Osteoblast (primary cell): ENCODE results near the gene POLR2H. TPM values are rescaled to one million over a fixed set of nuclear protein-coding genes. Genes with fewer than 3 reads are reported as not detected.

ENCODE experiments used
- DNase-seq: peaks from one replicate; pipeline ENCODE4 v3.0.0; 2011; ENCODE audit warnings: low spot score, mixed read lengths; ENCODE audit not compliant: insufficient read length; ENCODE audit errors: missing footprints
- H2AFZ ChIP-seq: 2 replicates; pipeline ENCODE4 v1.6.0; 2011; ENCODE audit warnings: mild to moderate bottlenecking, low read length
- H3K27ac ChIP-seq: 2 replicates; pipeline ENCODE4 v1.5.1; 2011; ENCODE audit warnings: mild to moderate bottlenecking, low read depth, low read length, moderate library complexity
- H3K27me3 ChIP-seq: 2 replicates; pipeline ENCODE4 v1.6.0; 2012; ENCODE audit warnings: mild to moderate bottlenecking, control low read depth, inconsistent platforms, low read length, moderate library complexity; ENCODE audit not compliant: insufficient read depth
- H3K36me3 ChIP-seq: 2 replicates; pipeline ENCODE4 v1.5.1; 2011; ENCODE audit warnings: mild to moderate bottlenecking, low read length, control low read depth, moderate library complexity; ENCODE audit not compliant: insufficient read depth
- H3K4me1 ChIP-seq: 2 replicates; pipeline ENCODE4 v1.5.1; 2011; ENCODE audit warnings: mild to moderate bottlenecking, low read length, control low read depth, moderate library complexity; ENCODE audit not compliant: insufficient read depth
- H3K4me2 ChIP-seq: 2 replicates; pipeline ENCODE4 v1.6.0; 2011; ENCODE audit warnings: mild to moderate bottlenecking, low read length; ENCODE audit not compliant: insufficient read depth
- H3K4me3 ChIP-seq: fragments of 200-600 bp; sonication (generic); 3 replicates; pipeline ENCODE4 v1.5.1; 2012; ENCODE audit warnings: mild to moderate bottlenecking, low read length, inconsistent platforms; ENCODE audit not compliant: insufficient read depth
- H3K79me2 ChIP-seq: 2 replicates; pipeline ENCODE4 v1.6.0; 2012; ENCODE audit warnings: mild to moderate bottlenecking, low read length, control low read depth, inconsistent platforms; ENCODE audit not compliant: insufficient read depth
- H3K9me3 ChIP-seq: 2 replicates; pipeline ENCODE4 v1.5.1; 2011; ENCODE audit warnings: low read depth, low read length, control low read depth
- H4K20me1 ChIP-seq: 2 replicates; pipeline ENCODE4 v1.6.0; 2012; ENCODE audit warnings: mild to moderate bottlenecking, low read length, control low read depth; ENCODE audit not compliant: insufficient read depth
- CTCF ChIP-seq: IDR thresholded peaks from 2 replicates; pipeline ENCODE4 v1.5.1; 2011; ENCODE audit warnings: mild to moderate bottlenecking, low read depth, low read length, moderate library complexity; ENCODE audit errors: extremely low read depth
- total RNA-seq: library from RNA; depleted of rRNA; stranded (reverse); fragments of >200 nt; gene quantifications from 2 replicates; pipeline ENCODE4 v1.2.3, GENCODE V29; 2012

Gene POLR2H
- total RNA-seq, 1 donor: 61.2 TPM

GRCh38 chr3:184335661-184336546, 25.6 kb upstream of the POLR2H start:
- Histone ChIP-seq H3K27ac (peak overlapping the region; percentile 97), H3K36me3 (peaks cover 47% of the 10 kb centered on the region), H2AFZ (no peak overlapping the region), H3K4me3 (peak overlapping the region; percentile 77), H3K27me3 (no peaks in the 10 kb centered on the region), H4K20me1 (peaks cover 40% of the 10 kb centered on the region), H3K4me2 (peak overlapping the region; percentile 94), H3K79me2 (peaks cover 71% of the 10 kb centered on the region), H3K9me3 (no peaks in the 10 kb centered on the region), H3K4me1 (peaks cover 63% of the 10 kb centered on the region)
- DNase-seq: peak; percentile 97
- TF ChIP-seq CTCF: no peak

- TF ChIP-seq CTCF: no peak
- no peaks in the 10 kb centered on the region for H3K27me3 ChIP-seq
- H3K27ac ChIP-seq: peak overlapping the region; percentile 97
- peaks cover 33% of the 10 kb centered on the region for H4K20me1 ChIP-seq
- peaks cover 43% of the 10 kb centered on the region for H3K36me3 ChIP-seq
- DNase-seq: peak; percentile 95
- H3K9me3 ChIP-seq: no peaks in the 10 kb centered on the region
- H3K79me2 ChIP-seq: peaks cover 64% of the 10 kb centered on the region
- peak overlapping the region; percentile 94 for H3K4me2 ChIP-seq
- H3K4me3 ChIP-seq: peak overlapping the region; percentile 77
- no peak overlapping the region for H2AFZ ChIP-seq
- H3K4me1 ChIP-seq: peaks cover 61% of the 10 kb centered on the region
Measured at GRCh38 chr3:184336547-184337398, 24.7 kb upstream of the POLR2H start.

GRCh38 chr3:184337399-184337714, 24.2 kb upstream of the POLR2H start, which contains the start of gene FAM131A:
Gene FAM131A, plus strand, starts transcription at chr3:184337600. Its CDS starts 31 bp downstream, at chr3:184337631.
- H3K36me3 ChIP-seq: peaks cover 42% of the 10 kb centered on the region
- peak within 1 kb of the TSS; percentile 97 for H3K27ac ChIP-seq
- H3K4me2 ChIP-seq: peak within 1 kb of the TSS; percentile 94
- peak within 1 kb of the TSS; percentile 45 for H2AFZ ChIP-seq
- peaks cover 27% of the 10 kb centered on the region for H4K20me1 ChIP-seq
- H3K9me3 ChIP-seq: no peaks in the 10 kb centered on the region
- no peaks in the 10 kb centered on the region for H3K27me3 ChIP-seq
- H3K4me3 ChIP-seq: peak within 1 kb of the TSS; percentile 77
- TF ChIP-seq CTCF: no peak
- H3K4me1 ChIP-seq: peaks cover 55% of the 10 kb centered on the region
- peaks cover 59% of the 10 kb centered on the region for H3K79me2 ChIP-seq
- peak; percentile 88 for DNase-seq
